GM12878 (cell line): Measurements from ENCODE around the gene SLC49A4. TPM values are rescaled to one million over a fixed set of nuclear protein-coding genes. Genes with fewer than 3 reads are reported as not detected.

ENCODE experiments used
- CHD4 ChIP-seq: fragments of 200-600 bp; sonication (generic); IDR thresholded peaks from 2 replicates; pipeline ENCODE4 v1.6.1; 2016; ENCODE audit warnings: mild to moderate bottlenecking
- CREB1 ChIP-seq: IDR thresholded peaks from 2 replicates; pipeline ENCODE4 v1.6.1; 2012; ENCODE audit warnings: low read depth, mild to moderate bottlenecking, inconsistent platforms
- EED ChIP-seq: sonication (generic); IDR thresholded peaks from 2 replicates; pipeline ENCODE4 v1.6.1; 2016; ENCODE audit warnings: antibody characterized with exemption, low read depth
- ETV6 ChIP-seq, 2 experiments: fragments of 450-650 bp in 1 of 2; IDR thresholded peaks in 1 of 2; conservative IDR thresholded peaks in 1 of 2; 2 replicates each; pipeline ENCODE4 v1.6.1; 2014; ENCODE audit warnings: antibody characterized with exemption in 1 of 2, borderline replicate concordance in 1 of 2, low read depth in 1 of 2, mild to moderate bottlenecking in 1 of 2, moderate library complexity in 1 of 2
- NBN ChIP-seq: fragments of 450-650 bp; IDR thresholded peaks from 2 replicates; pipeline ENCODE4 v1.6.1; 2016
- POLR2AphosphoS2 ChIP-seq: IDR thresholded peaks from 2 replicates; pipeline ENCODE4 v1.6.1; 2011; ENCODE audit warnings: low read depth, mild to moderate bottlenecking, low read length, improper control_type of control experiment, moderate library complexity
- POU2F2 ChIP-seq: IDR thresholded peaks from 3 replicates; pipeline ENCODE4 v1.6.1; 2011; ENCODE audit warnings: low read depth, mild to moderate bottlenecking, low read length, borderline replicate concordance
- RELA ChIP-seq: fragments of 450-650 bp; IDR thresholded peaks from 2 replicates; pipeline ENCODE4 v1.8.0; 2014; ENCODE audit warnings: borderline replicate concordance; ENCODE audit not compliant: partially characterized antibody
- STAT3 ChIP-seq: IDR thresholded peaks from 2 replicates; pipeline ENCODE4 v1.6.1; 2011; ENCODE audit warnings: low read depth, low read length, improper control_type of control experiment
- ZNF207 ChIP-seq: fragments of 450-650 bp; IDR thresholded peaks from 2 replicates; pipeline ENCODE4 v1.6.1; 2014; ENCODE audit warnings: antibody characterized with exemption, mild to moderate bottlenecking, borderline replicate concordance
- polyA plus RNA-seq, 11 experiments: library from polyadenylated mRNA; depleted of rRNA in 4 of 11; unstranded in 6 of 11; stranded (reverse) in 5 of 11; fragments of >200 nt; fragmentation: Nextera tagmentation in 4 of 11; fragmentation: Illumina TruSeq in 1 of 11; extraction: Ambion mirVana in 4 of 11; extraction: Trizol in 1 of 11; gene quantifications; 1 replicate in 1 of 11; 2 replicates in 10 of 11; pipeline versions ENCODE4 v1.2.1 to v1.2.3, GENCODE V29; 2011 to 2016; ENCODE audit warnings: inconsistent platforms in 2 of 11, missing spikeins in 2 of 11, low read depth in 1 of 11
- total RNA-seq, 4 experiments: library from RNA; depleted of rRNA in 3 of 4; stranded (reverse); fragments of >200 nt in 3 of 4; fragmentation: Illumina TruSeq in 1 of 4; extraction: Trizol in 1 of 4; gene quantifications; 2 replicates each; pipeline versions ENCODE4 v1.2.1 to v1.2.3, GENCODE V29; 2013 to 2021
- TF ChIP-seq, protein P1 (sequence below): fragments of 450-650 bp; IDR thresholded peaks from 2 replicates; pipeline ENCODE4 v1.6.1; 2018; ENCODE audit warnings: mild to moderate bottlenecking, low read depth, moderate library complexity; ENCODE audit not compliant: partially characterized antibody
- TF ChIP-seq, protein P2 (sequence below): fragments of 450-650 bp; formaldehyde crosslinking; IDR thresholded peaks from 2 replicates; pipeline ENCODE4 v1.4.0; 2020; ENCODE audit warnings: mild to moderate bottlenecking, moderate library complexity
- TF ChIP-seq, protein P3 (sequence below): IDR thresholded peaks from 2 replicates; pipeline ENCODE4 v1.6.1; 2012; ENCODE audit warnings: low read depth, low read length, improper control_type of control experiment
- TF ChIP-seq, protein P4 (sequence below): fragments of 450-650 bp; IDR thresholded peaks from 2 replicates; pipeline ENCODE4 v1.6.1; 2016; ENCODE audit warnings: mild to moderate bottlenecking, moderate library complexity, borderline replicate concordance

The SLC49A4 gene
- total and polyA plus RNA-seq, 10 of the 15 experiments (the other 5 are each of a cell fraction or from before 2014, with no cell fraction given), result 0.48 to 2.2 (median 1.4) TPM

DNA sequence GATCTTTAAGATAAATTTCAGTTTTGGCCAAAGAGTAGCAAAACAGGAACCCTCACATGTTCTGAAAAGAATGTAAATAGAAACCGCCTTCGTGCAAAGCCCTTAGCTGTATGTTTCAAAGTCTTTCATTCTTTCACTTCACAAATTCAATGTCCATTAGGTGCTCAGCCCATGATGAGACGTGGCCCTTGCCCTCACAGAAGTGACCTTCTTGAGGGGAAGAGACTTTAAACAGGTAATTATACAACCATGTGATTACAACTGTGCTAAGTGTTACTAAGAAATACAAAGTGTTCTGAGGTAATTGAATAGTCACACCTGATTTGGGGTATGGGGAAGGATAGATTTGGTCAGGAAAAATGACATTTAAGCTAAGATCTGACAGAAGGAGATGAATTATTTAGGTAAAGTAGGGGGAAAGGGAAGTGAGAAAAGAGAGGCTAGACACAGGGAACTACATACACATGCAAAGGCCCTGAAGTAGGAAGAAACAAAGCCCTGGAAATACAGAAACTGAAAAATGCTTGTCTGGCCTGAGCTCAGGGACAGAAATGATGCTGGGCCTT lies 20.8 kb upstream of the SLC49A4 start (continued):
- TF ChIP-seq CHD4, result no peak
- no peak for TF ChIP-seq POLR2AphosphoS2
- TF ChIP-seq CREB1, result no peak
- no peak for TF ChIP-seq RELA
- 0 out of 2 replicates have a peak, but pooled peaks have one; percentile 44 for TF ChIP-seq EED
- TF ChIP-seq POU2F2, result no peak; the same call in 2 of the 3 replicates
- peak; percentile 80 for TF ChIP-seq NBN
- no peak for TF ChIP-seq ZNF207
- TF ChIP-seq ETV6 (conservative IDR thresholded peaks at IDR 0.05 in 1 of 2, IDR thresholded peaks at IDR 0.05 in 1 of 2; ENCODE audit: borderline replicate concordance in 1 of 2, low read depth in 1 of 2), result no peak
- TF ChIP-seq, protein P1, sequence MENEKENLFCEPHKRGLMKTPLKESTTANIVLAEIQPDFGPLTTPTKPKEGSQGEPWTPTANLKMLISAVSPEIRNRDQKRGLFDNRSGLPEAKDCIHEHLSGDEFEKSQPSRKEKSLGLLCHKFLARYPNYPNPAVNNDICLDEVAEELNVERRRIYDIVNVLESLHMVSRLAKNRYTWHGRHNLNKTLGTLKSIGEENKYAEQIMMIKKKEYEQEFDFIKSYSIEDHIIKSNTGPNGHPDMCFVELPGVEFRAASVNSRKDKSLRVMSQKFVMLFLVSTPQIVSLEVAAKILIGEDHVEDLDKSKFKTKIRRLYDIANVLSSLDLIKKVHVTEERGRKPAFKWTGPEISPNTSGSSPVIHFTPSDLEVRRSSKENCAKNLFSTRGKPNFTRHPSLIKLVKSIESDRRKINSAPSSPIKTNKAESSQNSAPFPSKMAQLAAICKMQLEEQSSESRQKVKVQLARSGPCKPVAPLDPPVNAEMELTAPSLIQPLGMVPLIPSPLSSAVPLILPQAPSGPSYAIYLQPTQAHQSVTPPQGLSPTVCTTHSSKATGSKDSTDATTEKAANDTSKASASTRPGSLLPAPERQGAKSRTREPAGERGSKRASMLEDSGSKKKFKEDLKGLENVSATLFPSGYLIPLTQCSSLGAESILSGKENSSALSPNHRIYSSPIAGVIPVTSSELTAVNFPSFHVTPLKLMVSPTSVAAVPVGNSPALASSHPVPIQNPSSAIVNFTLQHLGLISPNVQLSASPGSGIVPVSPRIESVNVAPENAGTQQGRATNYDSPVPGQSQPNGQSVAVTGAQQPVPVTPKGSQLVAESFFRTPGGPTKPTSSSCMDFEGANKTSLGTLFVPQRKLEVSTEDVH, result no peak
- no peak for TF ChIP-seq STAT3
- TF ChIP-seq, protein P2, sequence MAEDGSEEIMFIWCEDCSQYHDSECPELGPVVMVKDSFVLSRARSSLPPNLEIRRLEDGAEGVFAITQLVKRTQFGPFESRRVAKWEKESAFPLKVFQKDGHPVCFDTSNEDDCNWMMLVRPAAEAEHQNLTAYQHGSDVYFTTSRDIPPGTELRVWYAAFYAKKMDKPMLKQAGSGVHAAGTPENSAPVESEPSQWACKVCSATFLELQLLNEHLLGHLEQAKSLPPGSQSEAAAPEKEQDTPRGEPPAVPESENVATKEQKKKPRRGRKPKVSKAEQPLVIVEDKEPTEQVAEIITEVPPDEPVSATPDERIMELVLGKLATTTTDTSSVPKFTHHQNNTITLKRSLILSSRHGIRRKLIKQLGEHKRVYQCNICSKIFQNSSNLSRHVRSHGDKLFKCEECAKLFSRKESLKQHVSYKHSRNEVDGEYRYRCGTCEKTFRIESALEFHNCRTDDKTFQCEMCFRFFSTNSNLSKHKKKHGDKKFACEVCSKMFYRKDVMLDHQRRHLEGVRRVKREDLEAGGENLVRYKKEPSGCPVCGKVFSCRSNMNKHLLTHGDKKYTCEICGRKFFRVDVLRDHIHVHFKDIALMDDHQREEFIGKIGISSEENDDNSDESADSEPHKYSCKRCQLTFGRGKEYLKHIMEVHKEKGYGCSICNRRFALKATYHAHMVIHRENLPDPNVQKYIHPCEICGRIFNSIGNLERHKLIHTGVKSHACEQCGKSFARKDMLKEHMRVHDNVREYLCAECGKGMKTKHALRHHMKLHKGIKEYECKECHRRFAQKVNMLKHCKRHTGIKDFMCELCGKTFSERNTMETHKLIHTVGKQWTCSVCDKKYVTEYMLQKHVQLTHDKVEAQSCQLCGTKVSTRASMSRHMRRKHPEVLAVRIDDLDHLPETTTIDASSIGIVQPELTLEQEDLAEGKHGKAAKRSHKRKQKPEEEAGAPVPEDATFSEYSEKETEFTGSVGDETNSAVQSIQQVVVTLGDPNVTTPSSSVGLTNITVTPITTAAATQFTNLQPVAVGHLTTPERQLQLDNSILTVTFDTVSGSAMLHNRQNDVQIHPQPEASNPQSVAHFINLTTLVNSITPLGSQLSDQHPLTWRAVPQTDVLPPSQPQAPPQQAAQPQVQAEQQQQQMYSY (CRISPR knock-in tag), result no peak
- TF ChIP-seq, protein P3, sequence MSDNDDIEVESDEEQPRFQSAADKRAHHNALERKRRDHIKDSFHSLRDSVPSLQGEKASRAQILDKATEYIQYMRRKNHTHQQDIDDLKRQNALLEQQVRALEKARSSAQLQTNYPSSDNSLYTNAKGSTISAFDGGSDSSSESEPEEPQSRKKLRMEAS, result peak; percentile 14; the same call in 1 of the 2 replicates
- TF ChIP-seq, protein P4, sequence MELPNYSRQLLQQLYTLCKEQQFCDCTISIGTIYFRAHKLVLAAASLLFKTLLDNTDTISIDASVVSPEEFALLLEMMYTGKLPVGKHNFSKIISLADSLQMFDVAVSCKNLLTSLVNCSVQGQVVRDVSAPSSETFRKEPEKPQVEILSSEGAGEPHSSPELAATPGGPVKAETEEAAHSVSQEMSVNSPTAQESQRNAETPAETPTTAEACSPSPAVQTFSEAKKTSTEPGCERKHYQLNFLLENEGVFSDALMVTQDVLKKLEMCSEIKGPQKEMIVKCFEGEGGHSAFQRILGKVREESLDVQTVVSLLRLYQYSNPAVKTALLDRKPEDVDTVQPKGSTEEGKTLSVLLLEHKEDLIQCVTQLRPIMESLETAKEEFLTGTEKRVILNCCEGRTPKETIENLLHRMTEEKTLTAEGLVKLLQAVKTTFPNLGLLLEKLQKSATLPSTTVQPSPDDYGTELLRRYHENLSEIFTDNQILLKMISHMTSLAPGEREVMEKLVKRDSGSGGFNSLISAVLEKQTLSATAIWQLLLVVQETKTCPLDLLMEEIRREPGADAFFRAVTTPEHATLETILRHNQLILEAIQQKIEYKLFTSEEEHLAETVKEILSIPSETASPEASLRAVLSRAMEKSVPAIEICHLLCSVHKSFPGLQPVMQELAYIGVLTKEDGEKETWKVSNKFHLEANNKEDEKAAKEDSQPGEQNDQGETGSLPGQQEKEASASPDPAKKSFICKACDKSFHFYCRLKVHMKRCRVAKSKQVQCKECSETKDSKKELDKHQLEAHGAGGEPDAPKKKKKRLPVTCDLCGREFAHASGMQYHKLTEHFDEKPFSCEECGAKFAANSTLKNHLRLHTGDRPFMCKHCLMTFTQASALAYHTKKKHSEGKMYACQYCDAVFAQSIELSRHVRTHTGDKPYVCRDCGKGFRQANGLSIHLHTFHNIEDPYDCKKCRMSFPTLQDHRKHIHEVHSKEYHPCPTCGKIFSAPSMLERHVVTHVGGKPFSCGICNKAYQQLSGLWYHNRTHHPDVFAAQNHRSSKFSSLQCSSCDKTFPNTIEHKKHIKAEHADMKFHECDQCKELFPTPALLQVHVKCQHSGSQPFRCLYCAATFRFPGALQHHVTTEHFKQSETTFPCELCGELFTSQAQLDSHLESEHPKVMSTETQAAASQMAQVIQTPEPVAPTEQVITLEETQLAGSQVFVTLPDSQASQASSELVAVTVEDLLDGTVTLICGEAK, result no peak
